ENCODE data around the gene ASB15. TPM values are rescaled to one million over a fixed set of nuclear protein-coding genes. Genes with fewer than 3 reads are reported as not detected.
A peak's percentile ranks its signal among the peaks of the same experiment; 100 is the strongest.

ASB15 gene
- total and polyA plus RNA-seq, 2 of the 13 experiments (the other 11 are each of a cell fraction or from before 2014, with no cell fraction given): not detected

- TF ChIP-seq IRF9 (CRISPR knock-in tag; IDR thresholded peaks at IDR 0.05; ENCODE audit: borderline replicate concordance): no peak
- TF ChIP-seq HDAC2 (CRISPR knock-in tag; IDR thresholded peaks at IDR 0.05): peak; percentile 55; the same call in 1 of the 2 replicates
- no peak for TF ChIP-seq ZNF280B (CRISPR knock-in tag; IDR thresholded peaks at IDR 0.05; ENCODE audit: borderline replicate concordance)
- TF ChIP-seq STAT6 (CRISPR knock-in tag; IDR thresholded peaks at IDR 0.05; ENCODE audit: borderline replicate concordance): peak; percentile 62; the same call in 1 of the 2 replicates
- TF ChIP-seq FOSL2 (CRISPR knock-in tag; IDR thresholded peaks at IDR 0.05): peak; percentile 79
- TF ChIP-seq UBTF (CRISPR knock-in tag; IDR thresholded peaks at IDR 0.05): peak; percentile 46; the same call in 1 of the 2 replicates
- TF ChIP-seq HOXA9 (CRISPR knock-in tag; IDR thresholded peaks at IDR 0.05; ENCODE audit: borderline replicate concordance): no peak
- no peak for TF ChIP-seq ZFP41 (CRISPR knock-in tag; IDR thresholded peaks at IDR 0.05; ENCODE audit: borderline replicate concordance)
- TF ChIP-seq KLF15 (CRISPR knock-in tag; IDR thresholded peaks at IDR 0.05; ENCODE audit: borderline replicate concordance): no peak
- TF ChIP-seq HIVEP1 (CRISPR knock-in tag; IDR thresholded peaks at IDR 0.05): 0 out of 2 replicates have a peak, but pooled peaks have one; percentile 48
- no peak for TF ChIP-seq CERS6 (CRISPR knock-in tag; IDR thresholded peaks at IDR 0.05)
- TF ChIP-seq SNAPC4 (CRISPR knock-in tag; IDR thresholded peaks at IDR 0.05): no peak
- TF ChIP-seq FOXK2 (IDR thresholded peaks at IDR 0.05): no peak
Observed at GRCh38 chr7:123557398-123558288, 44.0 kb upstream of the ASB15 start, which contains the start of gene NDUFA5 (continued).
